GM23338 (cell line): Measurements from ENCODE around the gene TACC3. TPM values are rescaled to one million over a fixed set of nuclear protein-coding genes. Genes with fewer than 3 reads are reported as not detected.

Source experiments
- ATAC-seq: fragments of 200-7000 bp; cut with Tn5 transposase; 3 replicates; pipeline ENCODE4 v1.9.1; 2020
- DNase-seq: peaks from one replicate; pipeline ENCODE4 v3.0.0-alpha.2; 2015; ENCODE audit warnings: low spot score
- H2AFZ ChIP-seq: fragments of 200-600 bp; sonication (generic); 2 replicates; pipeline ENCODE4 v1.8.0; 2016; ENCODE audit warnings: antibody characterized with exemption, mild to moderate bottlenecking, moderate library complexity
- H3F3A ChIP-seq: fragments of 200-600 bp; sonication (generic); replicated peaks from 2 replicates; pipeline ENCODE4 v1.8.0; 2017; ENCODE audit warnings: antibody characterized with exemption, mixed run types, low read depth
- H3K27ac ChIP-seq: fragments of 200-600 bp; sonication (generic); 2 replicates; pipeline ENCODE4 v1.6.1; 2016; ENCODE audit warnings: low read depth
- H3K27me3 ChIP-seq: fragments of 200-600 bp; sonication (generic); 2 replicates; pipeline ENCODE4 v1.8.0; 2016; ENCODE audit warnings: mild to moderate bottlenecking, mixed run types, moderate library complexity; ENCODE audit not compliant: insufficient read depth
- H3K36me3 ChIP-seq: fragments of 200-600 bp; sonication (generic); 2 replicates; pipeline ENCODE4 v1.8.0; 2016; ENCODE audit warnings: mild to moderate bottlenecking; ENCODE audit not compliant: insufficient read depth
- H3K4me1 ChIP-seq: fragments of 200-600 bp; sonication (generic); 2 replicates; pipeline ENCODE4 v1.8.0; 2016; ENCODE audit warnings: mild to moderate bottlenecking, moderate library complexity; ENCODE audit not compliant: insufficient read depth
- H3K4me2 ChIP-seq: fragments of 200-600 bp; sonication (generic); 2 replicates; pipeline ENCODE4 v1.7.1; 2017; ENCODE audit warnings: mixed run types
- H3K4me3 ChIP-seq: fragments of 200-600 bp; sonication (generic); 2 replicates; pipeline ENCODE4 v1.6.1; 2016; ENCODE audit warnings: mixed run types
- H3K79me2 ChIP-seq: fragments of 200-600 bp; sonication (generic); replicated peaks from 2 replicates; pipeline ENCODE4 v1.8.0; 2017; ENCODE audit warnings: mild to moderate bottlenecking; ENCODE audit not compliant: insufficient read depth
- H3K9me2 ChIP-seq: fragments of 200-600 bp; sonication (generic); 2 replicates; pipeline ENCODE4 v1.8.0; 2017; ENCODE audit not compliant: insufficient read depth
- H4K20me1 ChIP-seq: fragments of 200-600 bp; sonication (generic); replicated peaks from 2 replicates; pipeline ENCODE4 v1.8.0; 2017; ENCODE audit warnings: mild to moderate bottlenecking; ENCODE audit not compliant: insufficient read depth
- H3K27ac Mint-ChIP-seq: 2 replicates; pipeline ENCODE4 v1.8.0; 2020; ENCODE audit warnings: inconsistent platforms, mild to moderate bottlenecking, moderate library complexity, mixed read lengths
- H3K27me3 Mint-ChIP-seq: 3 replicates; pipeline ENCODE4 v1.8.0; 2022; ENCODE audit warnings: low read depth, mild to moderate bottlenecking, moderate library complexity, mixed read lengths, inconsistent platforms; ENCODE audit not compliant: insufficient read depth, poor library complexity
- H3K36me3 Mint-ChIP-seq: 3 replicates; pipeline ENCODE4 v1.8.0; 2021; ENCODE audit warnings: low read depth, mild to moderate bottlenecking, inconsistent platforms, moderate library complexity, mixed read lengths
- H3K4me1 Mint-ChIP-seq: 3 replicates; pipeline ENCODE4 v1.8.0; 2020; ENCODE audit warnings: mild to moderate bottlenecking, inconsistent platforms, mixed read lengths
- H3K4me3 Mint-ChIP-seq: 3 replicates; pipeline ENCODE4 v1.8.0; 2021; ENCODE audit warnings: moderate library complexity, mild to moderate bottlenecking, inconsistent platforms, mixed read lengths
- H3K9me3 Mint-ChIP-seq: 3 replicates; pipeline ENCODE4 v1.8.0; 2020; ENCODE audit warnings: moderate library complexity, mild to moderate bottlenecking, inconsistent platforms, mixed read lengths
- CREB1 ChIP-seq: fragments of 250-450 bp; sonication (Bioruptor Pico); IDR thresholded peaks from 2 replicates; pipeline ENCODE4 v1.5.0; 2020; ENCODE audit warnings: low read depth, mild to moderate bottlenecking, moderate library complexity
- CTCF ChIP-seq, 2 experiments: fragments of 200-600 bp in 1 of 2; sonication (generic) in 1 of 2; conservative IDR thresholded peaks; 2 replicates each; pipeline versions ENCODE4 v1.5.1 to v1.6.1; 2016 to 2017; ENCODE audit warnings: antibody characterized with exemption in 2 of 2, low read depth in 2 of 2, mild to moderate bottlenecking in 2 of 2, moderate library complexity in 1 of 2
- EZH2 ChIP-seq: fragments of 200-600 bp; sonication (generic); IDR thresholded peaks from one replicate; pipeline ENCODE4 v1.8.0; 2017; ENCODE audit warnings: antibody characterized with exemption, mild to moderate bottlenecking, low read depth; ENCODE audit not compliant: unreplicated experiment
- EZH2phosphoT487 ChIP-seq: fragments of 200-600 bp; sonication (generic); IDR thresholded peaks from one replicate; pipeline ENCODE4 v1.8.1; 2018; ENCODE audit warnings: antibody characterized with exemption; ENCODE audit not compliant: unreplicated experiment
- JUNB ChIP-seq: IDR thresholded peaks from one replicate; pipeline ENCODE4 v1.6.1; 2016; ENCODE audit warnings: antibody characterized with exemption; ENCODE audit not compliant: unreplicated experiment
- NANOG ChIP-seq: IDR thresholded peaks from 2 replicates; pipeline ENCODE4 v1.6.1; 2016; ENCODE audit warnings: antibody characterized with exemption, borderline replicate concordance
- POLR2AphosphoS5 ChIP-seq: IDR thresholded peaks from 2 replicates; pipeline ENCODE4 v1.6.1; 2016; ENCODE audit warnings: antibody characterized with exemption, low read depth
- REST ChIP-seq: IDR thresholded peaks from one replicate; pipeline ENCODE4 v1.6.1; 2018; ENCODE audit warnings: antibody characterized with exemption; ENCODE audit not compliant: unreplicated experiment
- STAT1 ChIP-seq: IDR thresholded peaks from one replicate; pipeline ENCODE4 v1.6.1; 2016; ENCODE audit warnings: antibody characterized with exemption; ENCODE audit not compliant: unreplicated experiment
- ZNF114 ChIP-seq: fragments of 250-450 bp; sonication (Bioruptor Pico); IDR thresholded peaks from 2 replicates; pipeline ENCODE4 v1.5.0; 2020; ENCODE audit warnings: mild to moderate bottlenecking, moderate library complexity
- ZNF331 ChIP-seq: fragments of 250-450 bp; sonication (Bioruptor Pico); IDR thresholded peaks from 2 replicates; pipeline ENCODE4 v1.5.0; 2020; ENCODE audit warnings: low read depth, mild to moderate bottlenecking, moderate library complexity
- ZNF462 ChIP-seq: fragments of 250-450 bp; sonication (Bioruptor Pico); IDR thresholded peaks from 2 replicates; pipeline ENCODE4 v1.5.0; 2020; ENCODE audit warnings: mild to moderate bottlenecking, moderate library complexity
- polyA plus RNA-seq: library from polyadenylated mRNA; unstranded; fragments of >200 nt; fragmentation: Nextera tagmentation; extraction: Ambion mirVana; gene quantifications from 2 replicates; pipeline ENCODE4 v1.2.1, GENCODE V29; 2016
- total RNA-seq: library from RNA; depleted of rRNA; stranded (reverse); fragments of >200 nt; shearing (Covaris generic); gene quantifications from 2 replicates; pipeline ENCODE4 v1.2.3, GENCODE V29; 2014
- TF ChIP-seq, protein P1 (sequence below): IDR thresholded peaks from 2 replicates; pipeline ENCODE4 v1.6.1; 2016; ENCODE audit warnings: antibody characterized with exemption

TACC3 gene
- total and polyA plus RNA-seq, 2 experiments from 2014 or later, result 120 TPM

DNA sequence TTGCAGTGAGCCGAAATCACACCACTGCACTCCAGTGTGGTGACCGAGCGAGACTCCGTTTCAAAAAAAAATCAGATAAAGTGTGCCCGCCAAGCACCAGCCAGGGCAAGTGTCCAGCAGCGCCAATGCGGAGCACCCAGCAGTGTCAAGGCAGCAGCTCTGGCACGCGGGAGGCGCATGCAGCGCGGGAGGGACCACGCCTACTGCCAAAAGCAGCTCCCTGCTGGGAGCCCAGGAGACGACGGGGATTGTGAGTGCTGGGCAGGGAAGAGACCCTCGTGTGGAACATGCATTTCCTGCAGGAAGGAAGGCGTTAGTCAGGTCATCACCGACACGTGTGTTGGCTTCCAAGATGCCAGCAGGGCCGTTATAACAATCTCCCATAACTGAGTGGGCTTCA is 47.6 kb upstream of the TACC3 start:
- H4K20me1 ChIP-seq, result no peaks in the 10 kb centered on the region
- no peak overlapping the region for H3K4me3 Mint-ChIP-seq
- no peaks in the 10 kb centered on the region for H3K4me1 ChIP-seq
- H3K4me3 ChIP-seq, result no peak overlapping the region
- H3F3A ChIP-seq, result no peaks in the 10 kb centered on the region
- DNase-seq, result no peak
- no peaks in the 10 kb centered on the region for H3K9me3 Mint-ChIP-seq
- no peak overlapping the region for H3K27ac ChIP-seq
- peaks cover 16% of the 10 kb centered on the region for H3K4me1 Mint-ChIP-seq
- no peaks in the 10 kb centered on the region for H3K36me3 Mint-ChIP-seq
- H2AFZ ChIP-seq, result no peak overlapping the region
- H3K4me2 ChIP-seq, result no peak overlapping the region
- peaks cover 13% of the 10 kb centered on the region for H3K27me3 Mint-ChIP-seq
- no peaks in the 10 kb centered on the region for H3K79me2 ChIP-seq
- no peak for ATAC-seq
- H3K36me3 ChIP-seq, result no peaks in the 10 kb centered on the region
- no peak for TF ChIP-seq ZNF331 (CRISPR knock-in tag)
- no peak for TF ChIP-seq EZH2phosphoT487
- no peak for TF ChIP-seq STAT1
- TF ChIP-seq POLR2AphosphoS5, result no peak
- no peak for TF ChIP-seq JUNB
- TF ChIP-seq EZH2, result no peak
- TF ChIP-seq ZNF114 (CRISPR knock-in tag), result no peak
- no peak for TF ChIP-seq ZNF462 (CRISPR knock-in tag)
- no peak for TF ChIP-seq REST
- TF ChIP-seq CREB1, result no peak
- TF ChIP-seq NANOG, result no peak
- TF ChIP-seq, protein P1, sequence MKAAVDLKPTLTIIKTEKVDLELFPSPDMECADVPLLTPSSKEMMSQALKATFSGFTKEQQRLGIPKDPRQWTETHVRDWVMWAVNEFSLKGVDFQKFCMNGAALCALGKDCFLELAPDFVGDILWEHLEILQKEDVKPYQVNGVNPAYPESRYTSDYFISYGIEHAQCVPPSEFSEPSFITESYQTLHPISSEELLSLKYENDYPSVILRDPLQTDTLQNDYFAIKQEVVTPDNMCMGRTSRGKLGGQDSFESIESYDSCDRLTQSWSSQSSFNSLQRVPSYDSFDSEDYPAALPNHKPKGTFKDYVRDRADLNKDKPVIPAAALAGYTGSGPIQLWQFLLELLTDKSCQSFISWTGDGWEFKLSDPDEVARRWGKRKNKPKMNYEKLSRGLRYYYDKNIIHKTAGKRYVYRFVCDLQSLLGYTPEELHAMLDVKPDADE, result no peak
- TF ChIP-seq CTCF (conservative IDR thresholded peaks at IDR 0.05; ENCODE audit: low read depth in 2 of 2), result no peak
- no peak overlapping the region for H3K27ac Mint-ChIP-seq
- no peaks in the 10 kb centered on the region for H3K9me2 ChIP-seq
- no peaks in the 10 kb centered on the region for H3K27me3 ChIP-seq
